HG02642 (cell line): ENCODE measurements around the gene NAPSA.

Experiments used
- ATAC-seq: cut with Tn5 transposase; IDR thresholded peaks from one replicate; pipeline ENCODE4 v1.9.1; 2021; ENCODE audit warnings: mild to moderate bottlenecking; ENCODE audit not compliant: unreplicated experiment, poor library complexity

NAPSA gene

DNA sequence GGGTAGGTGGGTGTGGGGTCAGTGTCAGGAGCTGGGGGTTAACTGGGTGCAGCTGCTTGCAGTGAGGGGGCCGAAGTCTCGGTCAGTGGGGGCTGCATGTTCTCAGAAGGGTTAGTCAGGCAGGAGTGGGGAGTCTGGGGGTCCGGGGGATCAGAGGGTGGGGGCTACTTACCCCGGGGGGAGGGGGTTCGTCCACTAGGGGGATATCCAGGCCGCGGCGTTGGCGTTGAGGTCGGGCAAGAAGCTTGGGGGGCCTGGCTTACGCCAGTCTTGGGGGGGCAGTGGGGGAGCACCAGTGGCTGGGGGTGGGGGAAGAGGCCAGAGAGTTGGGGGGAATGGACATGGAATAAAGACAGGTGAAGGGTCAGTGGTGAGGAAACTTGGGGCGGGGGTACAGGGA is 45.4 kb downstream of the NAPSA start:
- no peak for ATAC-seq

DNA sequence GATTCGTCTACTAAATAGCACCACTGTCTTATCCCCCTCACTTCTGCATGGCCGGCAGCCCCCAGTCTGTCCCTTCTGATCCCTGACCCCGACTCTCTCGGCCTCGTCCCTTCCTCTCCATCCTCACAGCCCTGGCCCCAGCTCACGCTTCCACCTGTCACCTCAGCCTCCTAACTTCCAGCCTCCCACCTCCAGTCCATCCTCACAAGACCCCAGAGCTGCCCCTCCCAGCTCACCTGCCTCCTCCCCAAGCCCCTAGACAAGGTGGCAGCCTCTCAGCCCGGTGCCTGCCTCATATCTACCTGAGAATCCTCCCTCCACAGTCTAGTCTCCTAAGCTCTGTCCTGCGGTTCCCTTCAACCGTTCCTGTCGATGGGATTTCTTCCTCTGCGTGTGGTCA is 46.3 kb downstream of the NAPSA start:
- no peak for ATAC-seq

DNA sequence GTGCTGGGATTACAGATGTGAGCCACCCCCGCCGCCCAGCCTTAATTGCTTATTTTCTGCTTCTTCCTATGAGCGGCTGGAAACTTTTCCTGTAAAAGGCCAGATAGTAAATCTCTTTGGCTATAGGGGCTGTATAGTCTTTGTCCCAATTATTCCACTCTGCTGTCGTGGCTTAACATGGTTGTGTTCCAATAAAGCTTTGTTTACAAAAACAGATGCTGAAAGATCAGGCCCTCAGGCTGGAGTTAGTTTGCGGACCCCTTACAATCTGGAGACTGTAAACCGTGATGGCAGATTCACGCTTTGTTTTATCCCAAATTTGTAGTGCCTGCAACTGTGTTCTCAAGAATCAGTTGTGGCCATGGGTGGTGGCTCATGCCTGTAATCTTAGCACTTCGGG is 47.0 kb downstream of the NAPSA start:
- no peak for ATAC-seq

DNA sequence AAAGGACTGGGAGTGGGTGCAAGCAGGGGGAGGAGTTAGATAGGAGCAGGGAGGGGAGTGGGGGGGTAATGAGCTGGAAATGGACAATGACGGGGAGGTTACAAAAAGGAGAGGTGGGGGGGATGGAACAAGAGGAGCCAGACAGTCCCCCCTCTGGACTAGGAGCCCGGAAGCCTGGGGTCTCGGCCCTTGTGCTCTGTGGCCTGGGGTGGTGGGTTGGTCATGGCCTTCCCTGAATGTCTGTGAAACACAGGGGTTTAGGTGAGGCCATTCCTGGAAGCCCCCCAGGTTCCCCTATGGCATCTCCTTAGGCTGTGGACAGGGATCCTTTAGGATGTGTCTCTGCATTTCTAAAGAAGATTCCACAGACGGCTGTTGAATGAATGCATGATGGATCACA is 48.3 kb downstream of the NAPSA start:
- ATAC-seq = no peak

DNA sequence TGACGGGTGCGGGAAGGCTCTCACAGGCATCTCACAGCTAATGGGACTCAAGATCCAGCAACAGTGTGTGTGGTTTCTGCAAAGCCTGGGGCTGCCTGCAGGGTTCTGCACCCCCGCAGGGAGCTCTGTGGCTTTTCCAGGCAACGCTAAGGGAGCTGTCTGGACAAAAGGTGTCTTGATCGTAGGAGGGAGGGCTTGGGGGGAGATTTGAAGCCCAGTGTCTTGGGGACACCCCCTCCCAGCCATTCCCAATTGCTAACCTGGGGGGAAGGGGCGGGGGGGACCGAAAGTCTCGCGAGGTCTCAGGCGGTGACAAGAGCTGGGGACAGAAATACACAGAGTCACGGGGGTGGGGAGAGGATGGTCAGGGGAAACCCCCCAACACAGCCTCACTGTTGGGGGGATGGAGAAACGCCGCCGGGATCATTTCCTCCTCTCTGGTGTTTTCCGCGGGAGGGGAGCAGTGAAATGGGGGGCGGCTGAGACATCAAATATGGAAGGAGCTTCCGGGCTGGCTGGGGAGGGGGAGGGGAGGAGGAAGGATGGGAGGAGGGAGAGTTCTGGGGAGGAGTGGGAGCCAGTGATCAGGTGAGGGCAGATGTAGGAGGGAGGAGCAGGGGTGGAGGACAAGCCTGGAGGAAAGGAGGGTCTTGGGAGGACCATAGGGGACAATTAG is 49.5 kb downstream of the NAPSA start:
- ATAC-seq = no peak

DNA sequence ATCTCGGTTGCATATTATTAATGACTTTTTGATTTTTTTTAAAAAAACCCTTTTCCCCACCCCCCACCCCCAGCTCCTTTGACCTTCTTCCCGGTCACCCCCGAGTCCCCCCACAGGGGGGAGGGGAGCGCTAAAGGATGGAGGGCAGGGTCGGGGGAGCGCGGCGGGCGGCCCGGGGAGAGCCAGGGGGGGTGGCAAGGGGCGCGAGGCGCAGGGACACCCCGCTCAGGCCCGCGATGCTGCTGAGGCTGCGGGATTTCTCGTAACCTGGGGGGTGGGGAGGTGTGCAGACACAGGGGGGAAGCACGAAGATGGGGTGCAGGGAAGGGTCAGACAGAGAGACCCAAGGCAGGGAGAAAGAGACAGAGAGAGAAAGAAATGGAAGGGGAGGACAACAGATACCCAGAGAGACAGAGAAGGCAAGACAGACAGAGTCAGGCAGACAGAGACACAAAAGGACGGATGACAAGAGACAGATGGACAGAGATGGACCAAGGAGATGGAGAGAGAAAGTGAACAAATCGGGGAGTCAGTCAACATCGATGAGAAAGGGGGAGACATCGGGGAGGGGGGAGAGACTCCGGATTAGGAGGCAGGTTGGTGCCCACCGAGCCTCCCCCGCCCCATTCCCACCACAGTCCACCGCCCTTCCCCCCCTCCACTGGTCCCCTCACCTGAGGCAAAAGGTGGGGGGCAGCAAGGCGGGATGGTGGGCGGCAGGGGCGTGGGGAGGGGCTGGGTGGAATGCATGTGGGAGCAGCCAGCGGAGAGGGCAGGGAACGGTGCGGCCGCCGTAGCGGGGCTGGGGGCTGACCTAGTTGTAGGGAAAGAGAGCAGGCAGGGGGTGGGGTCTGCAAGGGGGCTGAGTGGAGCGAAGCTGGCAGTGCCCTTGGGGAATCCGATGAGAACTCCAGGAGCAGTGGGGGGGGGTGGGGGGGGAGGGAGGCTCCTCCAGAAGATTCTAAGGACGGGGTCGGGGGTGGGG is 50.4 kb downstream of the NAPSA start:
- ATAC-seq = no peak

DNA sequence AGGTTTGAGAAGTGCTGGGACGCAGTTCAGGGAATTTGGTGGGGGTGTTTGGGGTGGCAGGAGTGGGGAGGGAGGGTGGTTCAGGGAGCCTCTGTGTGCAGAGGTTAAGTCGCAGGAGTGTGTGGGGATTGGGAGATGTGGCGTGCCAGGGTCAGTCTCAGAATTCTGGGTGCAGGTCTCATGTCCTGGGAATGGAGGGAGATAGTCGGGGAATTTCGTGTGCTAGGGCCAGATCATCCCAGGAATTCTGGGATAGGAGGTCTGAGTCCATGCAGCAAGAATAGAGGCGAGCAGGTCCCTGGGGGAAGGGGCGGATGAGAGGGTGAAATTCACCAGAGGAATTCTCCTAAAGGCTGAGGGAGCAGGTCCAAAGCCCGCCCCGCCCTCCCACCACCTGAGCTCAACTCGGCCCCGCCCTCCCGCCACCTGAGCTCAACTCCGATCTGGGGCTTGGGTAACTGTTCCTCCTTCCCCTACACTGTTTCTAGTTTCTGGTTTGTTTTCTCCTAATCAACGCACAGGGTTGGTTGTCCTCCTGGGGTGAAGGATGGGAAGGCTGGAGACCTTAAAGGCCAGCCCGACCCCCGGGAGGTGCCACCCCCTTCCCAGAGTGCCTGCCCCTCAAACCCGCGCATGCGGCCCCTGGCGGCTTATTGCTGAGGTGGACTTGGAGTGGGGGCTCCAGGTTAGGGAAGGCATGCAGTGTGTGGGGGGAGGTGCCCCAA is 51.5 kb downstream of the NAPSA start:
- no peak for ATAC-seq

DNA sequence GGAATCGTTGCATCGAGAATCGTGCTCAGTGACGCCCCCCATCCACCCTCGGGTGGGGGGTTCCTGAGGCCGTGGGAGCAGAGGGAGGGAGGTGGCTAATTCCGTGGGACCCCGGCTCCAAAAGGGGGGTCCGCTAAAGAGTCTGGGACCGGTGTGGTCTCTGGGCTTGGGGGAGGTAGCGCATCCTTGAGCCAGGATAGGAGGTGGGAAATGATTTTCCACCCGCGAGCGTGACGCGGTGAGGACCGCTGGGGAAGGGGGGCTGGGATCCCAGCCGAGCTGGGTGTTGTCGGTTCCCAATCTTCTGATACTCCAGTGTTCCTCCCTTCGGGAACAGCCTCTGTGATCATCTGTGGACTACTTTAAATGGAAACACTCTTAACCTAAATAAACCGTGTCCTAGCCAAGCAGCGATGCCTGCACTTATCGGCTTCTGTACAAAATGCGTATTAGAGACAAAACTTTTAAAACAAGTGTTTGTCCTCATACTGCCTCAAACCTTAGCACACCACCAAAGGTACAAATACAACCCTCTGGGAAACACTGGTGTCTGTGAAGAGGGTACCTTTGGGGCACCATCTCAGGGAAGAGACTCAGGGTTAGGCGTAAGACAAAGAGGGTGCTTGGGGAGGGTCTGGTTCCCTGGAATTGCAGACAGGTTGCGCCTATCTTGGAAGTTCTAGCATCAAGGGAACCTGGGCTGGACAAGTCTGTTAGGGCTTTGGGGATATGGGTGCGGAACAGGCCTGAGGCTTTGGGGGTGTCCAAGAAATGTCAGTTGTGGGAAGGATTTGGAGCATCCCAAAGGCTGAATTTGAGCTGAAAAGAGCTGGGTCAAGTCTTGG is 52.2 kb downstream of the NAPSA start:
- ATAC-seq = no peak

DNA sequence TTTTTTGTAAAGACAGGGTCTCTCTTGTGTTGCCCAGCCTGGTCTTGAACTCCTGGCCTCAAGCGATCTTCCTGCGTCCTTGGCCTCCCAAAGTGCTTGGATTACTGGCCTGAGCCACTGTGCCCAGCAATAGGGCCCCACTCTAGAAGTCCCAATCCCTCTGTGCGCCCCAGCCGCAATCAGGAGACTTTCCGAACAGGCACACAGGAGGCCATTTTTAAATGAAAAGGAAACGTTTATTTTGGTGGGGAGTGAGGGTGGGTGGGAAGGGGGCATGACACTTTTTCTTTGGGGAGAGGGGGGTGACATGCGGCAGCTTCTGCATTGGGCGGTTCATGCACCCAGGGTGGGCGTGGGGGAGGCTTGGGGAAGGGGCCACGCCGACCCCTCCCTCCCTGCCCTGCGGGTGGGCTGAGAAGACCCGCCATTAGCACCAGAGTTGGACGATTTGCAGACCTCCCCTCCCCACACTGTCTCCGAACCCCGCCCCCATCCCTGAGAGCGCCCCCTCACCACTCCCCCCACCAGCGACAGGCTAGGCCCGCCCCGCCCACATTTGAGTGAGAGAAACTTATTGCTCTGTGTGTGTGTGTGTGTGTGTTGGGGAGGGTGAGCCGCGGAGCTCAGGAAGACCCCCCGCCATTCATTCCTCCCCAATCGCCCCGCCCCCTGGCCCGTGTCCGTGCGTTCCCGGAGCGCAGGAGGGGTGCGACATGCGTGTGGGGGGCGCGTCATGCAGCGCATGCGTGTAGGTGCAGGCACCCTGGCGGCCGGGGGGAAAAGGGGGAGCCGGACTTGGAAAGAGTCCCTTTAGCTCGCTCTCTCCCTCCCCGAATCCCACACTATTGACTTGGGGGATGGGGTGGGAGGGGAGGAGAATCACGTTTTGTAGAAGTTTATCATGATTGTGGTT is 53.5 kb downstream of the NAPSA start:
- no peak for ATAC-seq

DNA sequence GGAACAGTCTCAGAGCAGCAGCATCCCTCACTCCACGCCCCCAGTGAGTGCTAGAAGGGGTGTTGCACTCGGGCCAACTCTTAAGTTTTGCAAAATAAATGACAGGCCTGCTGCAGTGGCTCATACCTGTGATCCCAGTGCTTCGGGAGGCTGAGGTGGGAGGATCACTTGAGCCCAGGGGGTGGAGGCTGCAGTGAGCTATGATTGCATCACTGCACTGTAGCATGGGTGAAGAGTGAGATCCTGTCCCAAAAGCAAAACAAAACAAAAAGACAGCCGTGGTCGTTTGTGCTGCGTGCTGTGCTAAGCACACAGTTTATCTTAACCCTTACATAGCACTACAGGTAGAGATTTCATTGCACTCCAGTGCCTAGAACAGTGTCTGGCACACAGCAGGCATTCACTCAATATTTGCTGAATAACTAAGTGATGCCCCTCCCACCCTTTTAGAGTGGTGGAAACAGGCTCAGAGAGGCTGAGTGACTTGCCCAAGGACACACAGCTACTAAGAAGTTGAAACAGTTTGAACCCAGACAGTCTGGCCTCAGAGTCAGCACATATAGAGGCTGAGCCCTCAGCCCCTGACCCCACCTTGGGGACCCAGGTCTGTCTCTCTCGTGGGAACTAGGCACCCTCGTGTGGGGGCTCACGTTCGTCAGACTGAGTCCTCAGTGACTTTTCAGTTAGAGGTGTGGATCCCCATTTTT is 54.5 kb downstream of the NAPSA start:
- ATAC-seq = no peak

DNA sequence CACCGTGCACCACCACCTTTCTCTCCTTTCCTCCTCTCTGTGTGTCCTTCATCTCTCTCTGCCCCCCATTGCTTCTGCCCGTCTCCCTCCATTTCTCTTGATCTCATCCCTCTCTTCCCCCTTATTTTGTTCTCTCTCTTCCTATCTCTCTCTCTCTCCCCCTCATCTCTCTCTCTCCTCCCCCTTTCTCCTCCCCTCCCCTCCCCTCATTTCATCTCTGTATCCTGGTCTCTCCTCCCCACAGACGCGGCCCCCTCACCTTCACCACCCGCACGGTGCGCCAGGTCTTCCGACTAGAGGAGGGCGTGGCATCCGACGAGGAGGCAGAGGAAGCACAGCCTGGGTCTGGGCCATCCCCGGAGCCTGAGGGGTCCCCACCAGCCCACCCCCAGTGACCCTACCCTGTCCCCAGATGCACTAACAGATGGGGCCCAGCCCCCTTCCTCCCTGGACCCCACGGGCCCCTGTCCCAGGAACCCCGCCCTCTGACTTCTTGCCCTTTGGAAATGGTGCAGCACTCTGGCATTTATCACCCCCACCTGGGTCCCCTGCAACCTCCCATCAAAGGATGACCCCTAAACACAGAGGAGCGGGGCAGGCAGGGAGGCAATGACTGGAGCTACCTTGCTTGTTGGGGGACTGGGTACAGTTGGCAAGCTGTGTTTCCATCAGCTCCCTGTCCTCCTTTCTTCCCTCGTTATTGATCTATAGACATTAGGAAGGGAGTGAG is 55.9 kb downstream of the NAPSA start:
- no peak for ATAC-seq

DNA sequence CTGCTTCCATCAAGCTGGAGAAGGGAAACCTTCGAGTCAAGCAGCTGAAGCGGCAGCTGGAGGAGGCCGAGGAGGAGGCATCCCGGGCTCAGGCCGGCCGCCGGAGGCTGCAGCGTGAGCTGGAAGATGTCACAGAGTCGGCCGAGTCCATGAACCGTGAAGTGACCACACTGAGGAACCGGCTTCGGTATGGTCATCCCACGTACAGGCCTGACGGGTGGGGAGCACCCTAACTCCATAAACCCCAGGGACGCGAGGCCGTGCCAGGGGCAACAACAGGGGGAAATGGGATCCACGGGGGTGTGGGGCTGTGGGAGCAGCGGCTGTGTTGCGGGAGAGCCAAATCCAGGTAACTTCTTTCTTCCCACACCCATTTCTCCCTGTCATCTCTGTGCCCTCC is 56.4 kb downstream of the NAPSA start:
- ATAC-seq = no peak
